Ascending aorta (tissue), 2 donors: ENCODE measurements around the gene NOTCH3. TPM values are rescaled to one million over a fixed set of nuclear protein-coding genes. Genes with fewer than 3 reads are reported as not detected.

ENCODE experiments used
- DNase-seq, 2 donors: peaks; one replicate each; pipeline ENCODE4 v3.0.0-alpha.2; 2019; ENCODE audit warnings: low spot score in 2 of 2
- H3K27ac ChIP-seq, 2 donors: fragments of 200-600 bp; sonication (generic); one replicate each; pipeline ENCODE4 v1.5.1; 2016 to 2017; ENCODE audit warnings: mild to moderate bottlenecking in 1 of 2
- H3K27me3 ChIP-seq: fragments of 200-600 bp; sonication (generic); one replicate; pipeline ENCODE4 v1.5.1; 2017
- H3K36me3 ChIP-seq, 2 donors: fragments of 200-600 bp; sonication (generic); one replicate each; pipeline ENCODE4 v1.5.1; 2016
- H3K4me1 ChIP-seq, 2 donors: fragments of 200-600 bp; sonication (generic); one replicate each; pipeline ENCODE4 v1.5.1; 2016 to 2017; ENCODE audit warnings: mild to moderate bottlenecking in 1 of 2
- H3K4me3 ChIP-seq, 2 donors: fragments of 200-600 bp; sonication (generic); one replicate each; pipeline ENCODE4 v1.5.1; 2016 to 2017; ENCODE audit warnings: mild to moderate bottlenecking in 1 of 2
- H3K9me3 ChIP-seq, 2 donors: fragments of 200-600 bp; sonication (generic); one replicate each; pipeline ENCODE4 v1.5.1; 2016
- CTCF ChIP-seq, 3 experiments: fragments of 200-600 bp in 2 of 3; fragments of 450-650 bp in 1 of 3; sonication (generic) in 2 of 3; IDR thresholded peaks; one replicate each; pipeline ENCODE4 v1.5.1; 2016 to 2019; ENCODE audit warnings: antibody characterized with exemption in 3 of 3, mild to moderate bottlenecking in 1 of 3, moderate library complexity in 1 of 3
- intact Hi-C: fragments of 100-400 bp; cut with DNase I; formaldehyde crosslinking; loops from one replicate; pipeline ENCODE4 v1.15.1; 2023
- total RNA-seq: library from RNA; depleted of rRNA; stranded (reverse); fragments of >200 nt; gene quantifications from one replicate; pipeline ENCODE4 v1.1.0, GENCODE V29; 2016

The NOTCH3 gene
- total RNA-seq, 1 donor from 2014 or later: 524 TPM

DNA sequence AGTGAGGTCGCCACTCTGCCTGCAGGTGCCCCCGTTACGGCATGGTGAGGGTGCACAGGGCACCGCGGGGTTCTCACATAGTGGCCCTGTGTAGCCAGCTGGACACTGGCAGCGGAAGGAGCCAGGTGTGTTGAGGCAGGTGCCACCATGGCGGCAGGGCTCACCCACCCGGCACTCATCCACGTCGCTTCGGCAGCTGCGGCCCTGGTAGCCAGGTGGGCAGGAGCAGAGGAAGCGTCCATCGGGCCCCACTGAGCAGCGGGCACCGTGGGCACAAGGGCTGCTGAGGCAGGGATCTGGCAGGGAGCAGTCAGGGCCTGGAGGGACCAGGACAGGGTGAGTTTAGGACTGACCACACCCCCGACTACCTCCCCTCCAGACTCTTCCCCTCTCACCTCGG, 8.8 kb downstream of the NOTCH3 start:
- H3K27me3 ChIP-seq: no peaks in the 10 kb centered on the region
- H3K36me3 ChIP-seq: peaks cover 52 to 64% of the 10 kb centered on the region in 2 donors
- peak overlapping the region in 1 of 2 donors; percentile 43 for H3K27ac ChIP-seq
- peaks cover 0 to 15% of the 10 kb centered on the region in 2 donors for H3K4me1 ChIP-seq
- TF ChIP-seq CTCF (IDR thresholded peaks at IDR 0.05): no peak
- intact Hi-C loops: no loop called here
- no peak for DNase-seq
- H3K4me3 ChIP-seq: no peak overlapping the region
- H3K9me3 ChIP-seq: no peaks in the 10 kb centered on the region

DNA sequence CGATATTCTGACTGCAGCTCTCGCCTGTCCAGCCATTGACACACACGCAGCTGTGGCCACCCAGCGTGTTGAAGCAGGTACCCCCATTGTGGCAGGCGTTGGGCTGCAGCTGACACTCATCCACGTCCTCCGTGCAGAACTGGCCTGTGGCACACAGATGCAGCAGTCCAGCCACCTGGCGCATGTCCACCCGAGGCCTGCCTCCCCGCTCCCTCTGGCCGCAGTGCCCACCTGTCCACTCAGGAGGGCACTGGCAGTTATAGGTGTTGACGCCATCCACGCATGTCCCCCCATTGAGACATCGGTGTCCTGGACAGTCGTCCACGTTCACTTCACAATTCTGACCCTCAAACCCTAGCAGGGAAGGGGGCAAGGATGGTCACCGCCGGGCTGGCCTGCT, 9.3 kb downstream of the NOTCH3 start:
- Histone ChIP-seq H3K4me3 (no peak overlapping the region), H3K36me3 (peaks cover 57 to 69% of the 10 kb centered on the region in 2 donors), H3K9me3 (no peaks in the 10 kb centered on the region), H3K27me3 (no peaks in the 10 kb centered on the region), H3K27ac (peak overlapping the region in 1 of 2 donors; percentile 43), H3K4me1 (peaks cover 0 to 11% of the 10 kb centered on the region in 2 donors)
- intact Hi-C loops: no loop called here
- no peak for TF ChIP-seq CTCF (IDR thresholded peaks at IDR 0.05)
- no peak for DNase-seq

DNA sequence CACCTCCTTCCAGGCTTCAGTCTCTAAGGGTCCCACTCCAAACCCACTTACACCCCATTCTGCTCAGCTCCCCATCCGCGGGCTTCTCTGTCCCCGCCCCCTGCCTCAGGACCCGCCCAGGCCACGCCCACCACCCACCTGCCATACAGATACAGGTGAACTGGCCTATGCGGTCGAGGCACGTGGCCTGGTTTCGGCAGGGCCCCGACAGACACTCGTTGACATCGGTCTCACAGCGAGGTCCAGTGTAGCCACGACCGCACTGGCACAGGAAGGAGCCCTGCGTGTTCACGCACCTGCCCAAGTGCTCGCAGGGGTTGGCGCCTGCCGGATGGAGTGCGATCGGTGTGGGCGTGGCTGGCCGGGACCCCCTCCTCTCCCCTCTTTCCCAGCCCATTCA, 11.9 kb downstream of the NOTCH3 start:
- Histone ChIP-seq H3K4me3 (no peak overlapping the region), H3K27me3 (no peaks in the 10 kb centered on the region), H3K36me3 (peaks cover 79 to 95% of the 10 kb centered on the region in 2 donors), H3K4me1 (no peaks in the 10 kb centered on the region), H3K27ac (peak overlapping the region; percentile 5 to 14), H3K9me3 (no peaks in the 10 kb centered on the region)
- intact Hi-C loops: no loop called here
- DNase-seq: no peak
- no peak for TF ChIP-seq CTCF (IDR thresholded peaks at IDR 0.05)

DNA sequence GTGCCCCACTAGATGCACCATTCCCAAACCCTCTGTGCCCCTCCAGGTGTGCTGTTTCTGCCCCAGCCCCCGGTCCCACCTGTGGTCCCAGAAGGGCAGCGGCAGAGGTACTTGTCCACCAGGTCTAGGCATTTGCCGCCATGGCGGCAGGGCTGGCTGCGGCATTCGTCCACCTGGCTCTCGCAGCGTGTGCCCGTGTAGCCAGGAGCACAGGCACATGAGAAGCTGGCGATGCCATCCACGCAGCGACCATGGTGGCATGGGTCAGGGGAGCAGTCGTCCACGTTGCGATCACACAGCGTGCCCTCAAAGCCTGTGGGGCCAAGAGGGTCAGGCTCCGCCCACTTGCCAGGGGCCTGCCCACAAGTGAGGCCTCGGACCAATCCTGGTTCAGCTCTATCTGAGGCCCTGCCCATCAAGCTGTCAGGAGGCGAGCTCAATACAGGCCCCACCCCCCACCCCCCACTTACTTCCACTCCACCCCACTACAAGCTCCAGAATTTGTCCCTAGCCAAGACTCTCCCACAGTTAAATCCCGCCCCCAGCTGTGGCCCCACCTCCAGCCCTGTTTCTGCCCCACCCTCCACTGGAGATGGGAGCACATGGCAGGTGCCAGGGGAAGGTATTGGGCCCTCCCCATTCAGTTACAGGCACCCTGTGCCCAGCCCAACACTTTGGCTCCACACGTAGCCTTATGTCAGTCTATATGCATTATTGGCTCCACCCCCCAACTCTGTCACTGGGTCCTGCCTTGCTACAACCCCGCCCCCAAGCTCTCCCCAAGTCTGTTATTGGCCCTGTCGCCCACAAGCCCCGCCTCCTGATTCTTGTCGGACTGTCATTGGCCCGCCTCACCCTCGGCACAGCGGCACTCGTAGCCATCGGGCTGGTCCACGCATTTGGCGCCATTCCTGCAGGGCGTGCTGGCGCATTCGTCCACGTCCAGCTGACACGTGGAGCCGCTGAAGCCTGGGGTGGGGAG, 13.5 kb downstream of the NOTCH3 start:
- intact Hi-C loops: no loop called here
- no peak for DNase-seq

GRCh38 chr19:15185188-15185587, 15.6 kb downstream of the NOTCH3 start:
- Histone ChIP-seq H3K4me1 (no peaks in the 10 kb centered on the region), H3K27me3 (no peaks in the 10 kb centered on the region), H3K4me3 (no peak overlapping the region), H3K36me3 (peaks cover 78 to 99% of the 10 kb centered on the region in 2 donors), H3K27ac (no peak overlapping the region), H3K9me3 (no peaks in the 10 kb centered on the region)
- DNase-seq: no peak
- intact Hi-C loops: no loop called here
- TF ChIP-seq CTCF (IDR thresholded peaks at IDR 0.05): no peak

More for the DNA sequence above, 13.5 kb downstream of the NOTCH3 start:
- TF ChIP-seq CTCF (IDR thresholded peaks at IDR 0.05): no peak
- H3K27ac ChIP-seq: no peak overlapping the region
- no peaks in the 10 kb centered on the region for H3K4me1 ChIP-seq
- no peaks in the 10 kb centered on the region for H3K27me3 ChIP-seq
- H3K9me3 ChIP-seq: no peaks in the 10 kb centered on the region
- peaks cover 80 to 99% of the 10 kb centered on the region in 2 donors for H3K36me3 ChIP-seq
- no peak overlapping the region for H3K4me3 ChIP-seq
